Ascending aorta (tissue), 2 donors: ENCODE results near the gene RFX8. TPM values are rescaled to one million over a fixed set of nuclear protein-coding genes. Genes with fewer than 3 reads are reported as not detected.

Source experiments
- DNase-seq, 2 donors: peaks; one replicate each; pipeline ENCODE4 v3.0.0-alpha.2; 2019; ENCODE audit warnings: low spot score in 2 of 2
- H3K27ac ChIP-seq, 2 donors: fragments of 200-600 bp; sonication (generic); one replicate each; pipeline ENCODE4 v1.5.1; 2016 to 2017; ENCODE audit warnings: mild to moderate bottlenecking in 1 of 2
- H3K27me3 ChIP-seq: fragments of 200-600 bp; sonication (generic); one replicate; pipeline ENCODE4 v1.5.1; 2017
- H3K36me3 ChIP-seq, 2 donors: fragments of 200-600 bp; sonication (generic); one replicate each; pipeline ENCODE4 v1.5.1; 2016
- H3K4me1 ChIP-seq, 2 donors: fragments of 200-600 bp; sonication (generic); one replicate each; pipeline ENCODE4 v1.5.1; 2016 to 2017; ENCODE audit warnings: mild to moderate bottlenecking in 1 of 2
- H3K4me3 ChIP-seq, 2 donors: fragments of 200-600 bp; sonication (generic); one replicate each; pipeline ENCODE4 v1.5.1; 2016 to 2017; ENCODE audit warnings: mild to moderate bottlenecking in 1 of 2
- H3K9me3 ChIP-seq, 2 donors: fragments of 200-600 bp; sonication (generic); one replicate each; pipeline ENCODE4 v1.5.1; 2016
- intact Hi-C: fragments of 100-400 bp; cut with DNase I; formaldehyde crosslinking; loops from one replicate; pipeline ENCODE4 v1.15.1; 2023
- total RNA-seq: library from RNA; depleted of rRNA; stranded (reverse); fragments of >200 nt; gene quantifications from one replicate; pipeline ENCODE4 v1.1.0, GENCODE V29; 2016
- TF ChIP-seq, protein P1 (sequence below), 3 experiments: fragments of 200-600 bp in 2 of 3; fragments of 450-650 bp in 1 of 3; sonication (generic) in 2 of 3; IDR thresholded peaks; one replicate each; pipeline ENCODE4 v1.5.1; 2016 to 2019; ENCODE audit warnings: antibody characterized with exemption in 3 of 3, mild to moderate bottlenecking in 1 of 3, moderate library complexity in 1 of 3

RFX8 gene
- total RNA-seq, 1 donor from 2014 or later, result not detected

GRCh38 chr2:101399021-101399799 is 75.7 kb downstream of the RFX8 start:
- intact Hi-C loops, result no loop called here
- Histone ChIP-seq H3K9me3 (no peaks in the 10 kb centered on the region), H3K4me1 (no peaks in the 10 kb centered on the region), H3K27ac (no peak overlapping the region), H3K27me3 (no peaks in the 10 kb centered on the region), H3K4me3 (no peak overlapping the region), H3K36me3 (no peaks in the 10 kb centered on the region)
- peak in 1 of 2 donors; percentile 25 for DNase-seq
- TF ChIP-seq, protein P1, sequence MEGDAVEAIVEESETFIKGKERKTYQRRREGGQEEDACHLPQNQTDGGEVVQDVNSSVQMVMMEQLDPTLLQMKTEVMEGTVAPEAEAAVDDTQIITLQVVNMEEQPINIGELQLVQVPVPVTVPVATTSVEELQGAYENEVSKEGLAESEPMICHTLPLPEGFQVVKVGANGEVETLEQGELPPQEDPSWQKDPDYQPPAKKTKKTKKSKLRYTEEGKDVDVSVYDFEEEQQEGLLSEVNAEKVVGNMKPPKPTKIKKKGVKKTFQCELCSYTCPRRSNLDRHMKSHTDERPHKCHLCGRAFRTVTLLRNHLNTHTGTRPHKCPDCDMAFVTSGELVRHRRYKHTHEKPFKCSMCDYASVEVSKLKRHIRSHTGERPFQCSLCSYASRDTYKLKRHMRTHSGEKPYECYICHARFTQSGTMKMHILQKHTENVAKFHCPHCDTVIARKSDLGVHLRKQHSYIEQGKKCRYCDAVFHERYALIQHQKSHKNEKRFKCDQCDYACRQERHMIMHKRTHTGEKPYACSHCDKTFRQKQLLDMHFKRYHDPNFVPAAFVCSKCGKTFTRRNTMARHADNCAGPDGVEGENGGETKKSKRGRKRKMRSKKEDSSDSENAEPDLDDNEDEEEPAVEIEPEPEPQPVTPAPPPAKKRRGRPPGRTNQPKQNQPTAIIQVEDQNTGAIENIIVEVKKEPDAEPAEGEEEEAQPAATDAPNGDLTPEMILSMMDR (IDR thresholded peaks at IDR 0.05), result no peak

- intact Hi-C loops, result no loop called here
- TF ChIP-seq, protein P1 (IDR thresholded peaks at IDR 0.05), result no peak
- H3K4me3 ChIP-seq, result no peak overlapping the region
- H3K9me3 ChIP-seq, result no peaks in the 10 kb centered on the region
- DNase-seq, result peak in 1 of 2 donors; percentile 18
- H3K27me3 ChIP-seq, result no peaks in the 10 kb centered on the region
- no peaks in the 10 kb centered on the region for H3K4me1 ChIP-seq
- H3K27ac ChIP-seq, result no peak overlapping the region
- no peaks in the 10 kb centered on the region for H3K36me3 ChIP-seq
These were observed 76.6 kb downstream of the RFX8 start for GRCh38 chr2:101398116-101398821.

GRCh38 chr2:101396316-101396717 is 78.6 kb downstream of the RFX8 start:
- H3K4me3 ChIP-seq, result no peak overlapping the region
- TF ChIP-seq, protein P1 (IDR thresholded peaks at IDR 0.05), result no peak
- no peaks in the 10 kb centered on the region for H3K36me3 ChIP-seq
- H3K27ac ChIP-seq, result no peak overlapping the region
- no peaks in the 10 kb centered on the region for H3K27me3 ChIP-seq
- no peak for DNase-seq
- H3K4me1 ChIP-seq, result no peaks in the 10 kb centered on the region
- no peaks in the 10 kb centered on the region for H3K9me3 ChIP-seq
- intact Hi-C loops, result no loop called here

DNA sequence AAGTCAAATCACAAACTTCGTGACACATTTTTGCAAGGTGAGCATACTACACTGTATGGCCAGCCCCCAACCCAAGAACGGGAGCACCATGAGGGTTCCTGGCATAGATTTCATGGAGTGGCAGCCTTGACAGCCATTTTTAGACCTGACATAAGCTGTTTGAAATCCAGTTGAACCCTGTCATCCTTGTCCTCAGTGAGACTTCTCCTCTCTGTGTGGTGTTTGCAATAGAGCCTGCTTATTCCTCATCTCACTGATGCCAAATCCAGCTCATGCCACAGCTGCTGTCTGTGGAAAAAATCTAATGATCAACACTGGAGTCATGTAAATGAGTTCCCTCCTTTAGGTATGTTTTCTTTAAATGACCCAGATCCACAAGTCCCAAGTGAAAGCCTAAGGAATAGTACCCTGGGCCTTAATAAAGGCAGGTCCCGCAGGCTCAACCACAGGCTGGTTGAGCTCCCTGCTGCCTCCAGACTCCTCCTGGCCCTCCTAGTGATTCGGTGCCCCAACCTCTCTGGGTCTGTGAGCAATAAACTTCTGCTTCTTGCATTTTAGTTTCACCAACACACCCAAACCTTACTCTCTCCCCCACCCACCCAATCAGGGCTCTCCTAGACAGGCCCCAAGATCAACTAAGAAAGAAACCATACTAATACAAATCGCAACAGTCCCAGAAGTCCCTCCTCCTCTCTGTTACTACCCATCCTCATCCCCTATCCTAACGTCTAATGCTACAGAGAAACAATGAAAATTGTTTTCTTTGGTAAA is 79.2 kb downstream of the RFX8 start:
- intact Hi-C loops, result no loop called here

DNA sequence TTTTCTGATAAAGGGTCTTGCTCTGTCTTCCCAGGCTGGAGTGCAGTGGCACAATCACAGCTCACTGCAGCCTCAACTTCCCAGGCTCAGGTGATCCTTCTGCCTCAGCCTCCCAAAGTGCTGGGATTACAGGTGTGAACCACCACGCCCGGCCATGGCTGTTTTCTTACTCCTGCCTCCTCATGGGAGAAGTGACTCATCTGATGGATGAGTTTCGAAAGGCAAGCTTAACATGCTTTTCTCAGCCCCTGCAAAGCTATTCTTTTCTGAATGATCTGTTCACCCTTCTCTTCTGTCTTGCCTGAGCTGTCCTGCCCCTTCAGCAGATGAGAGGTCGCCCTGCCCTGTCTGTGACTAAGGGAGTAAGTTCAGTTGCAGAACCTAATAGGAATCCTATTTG is 86.7 kb downstream of the RFX8 start:
- no peak overlapping the region for H3K4me3 ChIP-seq
- peak in 1 of 2 donors; percentile 39 for DNase-seq
- H3K9me3 ChIP-seq, result no peaks in the 10 kb centered on the region
- intact Hi-C loops, result no loop called here
- TF ChIP-seq, protein P1 (IDR thresholded peaks at IDR 0.05), result no peak
- H3K36me3 ChIP-seq, result no peaks in the 10 kb centered on the region
- no peak overlapping the region for H3K27ac ChIP-seq
- no peaks in the 10 kb centered on the region for H3K27me3 ChIP-seq
- peaks cover 0 to 9% of the 10 kb centered on the region in 2 donors for H3K4me1 ChIP-seq

More for the DNA sequence above, 79.2 kb downstream of the RFX8 start:
- Histone ChIP-seq H3K36me3 (no peaks in the 10 kb centered on the region), H3K27ac (no peak overlapping the region), H3K9me3 (no peaks in the 10 kb centered on the region), H3K27me3 (no peaks in the 10 kb centered on the region), H3K4me1 (no peaks in the 10 kb centered on the region), H3K4me3 (no peak overlapping the region)
- TF ChIP-seq, protein P1 (IDR thresholded peaks at IDR 0.05), result no peak
- peak in 1 of 2 donors; percentile 15 for DNase-seq
